Body of pancreas (tissue), 4 donors: ENCODE measurements around the gene IFI27L1.

Source experiments
- CTCF ChIP-seq, 7 experiments: fragments of 450-650 bp in 4 of 7; fragments of 200-600 bp in 3 of 7; sonication (generic) in 3 of 7; IDR thresholded peaks; one replicate each; pipeline ENCODE4 v1.5.1; 2016 to 2019; ENCODE audit warnings: antibody characterized with exemption in 7 of 7
- POLR2A ChIP-seq, 3 donors: fragments of 450-650 bp; IDR thresholded peaks; one replicate each; pipeline ENCODE4 v1.6.1; 2016; ENCODE audit warnings: antibody characterized with exemption in 3 of 3, mild to moderate bottlenecking in 2 of 3

GRCh38 chr14:94059998-94060397 lies 21.1 kb upstream of the IFI27L1 start:
- no peak for TF ChIP-seq CTCF (IDR thresholded peaks at IDR 0.05)
- TF ChIP-seq POLR2A (IDR thresholded peaks at IDR 0.05) = no peak
